ENCODE data around the gene PPP1CA.

DNA sequence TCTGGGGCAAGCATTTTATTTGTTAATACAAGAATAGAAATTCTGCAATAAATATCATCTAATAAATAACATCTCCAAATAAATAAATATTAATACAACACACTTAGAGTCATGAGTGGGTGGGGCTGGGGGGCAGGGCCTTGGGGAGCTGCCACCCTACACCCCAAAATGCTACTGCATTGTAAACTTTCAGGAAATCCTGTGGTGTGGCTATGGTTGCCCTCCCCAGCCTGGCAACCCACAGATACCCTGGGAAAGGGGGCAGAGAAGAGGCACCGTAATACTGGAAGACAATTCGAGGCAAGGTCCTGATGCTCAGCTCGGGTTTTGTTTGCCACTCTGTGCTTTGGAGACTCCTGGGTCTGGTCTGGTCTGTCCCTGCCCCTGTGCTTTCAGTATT is 37.5 kb downstream of the PPP1CA start:
- TF ChIP-seq, protein P1, sequence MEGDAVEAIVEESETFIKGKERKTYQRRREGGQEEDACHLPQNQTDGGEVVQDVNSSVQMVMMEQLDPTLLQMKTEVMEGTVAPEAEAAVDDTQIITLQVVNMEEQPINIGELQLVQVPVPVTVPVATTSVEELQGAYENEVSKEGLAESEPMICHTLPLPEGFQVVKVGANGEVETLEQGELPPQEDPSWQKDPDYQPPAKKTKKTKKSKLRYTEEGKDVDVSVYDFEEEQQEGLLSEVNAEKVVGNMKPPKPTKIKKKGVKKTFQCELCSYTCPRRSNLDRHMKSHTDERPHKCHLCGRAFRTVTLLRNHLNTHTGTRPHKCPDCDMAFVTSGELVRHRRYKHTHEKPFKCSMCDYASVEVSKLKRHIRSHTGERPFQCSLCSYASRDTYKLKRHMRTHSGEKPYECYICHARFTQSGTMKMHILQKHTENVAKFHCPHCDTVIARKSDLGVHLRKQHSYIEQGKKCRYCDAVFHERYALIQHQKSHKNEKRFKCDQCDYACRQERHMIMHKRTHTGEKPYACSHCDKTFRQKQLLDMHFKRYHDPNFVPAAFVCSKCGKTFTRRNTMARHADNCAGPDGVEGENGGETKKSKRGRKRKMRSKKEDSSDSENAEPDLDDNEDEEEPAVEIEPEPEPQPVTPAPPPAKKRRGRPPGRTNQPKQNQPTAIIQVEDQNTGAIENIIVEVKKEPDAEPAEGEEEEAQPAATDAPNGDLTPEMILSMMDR (IDR thresholded peaks at IDR 0.05; ENCODE audit: low read depth, low read length, missing input control) = no peak
- TF ChIP-seq JUND (IDR thresholded peaks at IDR 0.05) (no peak), SP1 (IDR thresholded peaks at IDR 0.05) (no peak), TAF1 (conservative IDR thresholded peaks at IDR 0.05) (no peak), YY1 (IDR thresholded peaks at IDR 0.05) (no peak), FOXA1 (IDR thresholded peaks at IDR 0.05) (no peak), GABPA (IDR thresholded peaks at IDR 0.05 in 1 of 2, conservative IDR thresholded peaks at IDR 0.05 in 1 of 2) (no peak), RAD21 (IDR thresholded peaks at IDR 0.05) (no peak)
- TF ChIP-seq, protein P2, sequence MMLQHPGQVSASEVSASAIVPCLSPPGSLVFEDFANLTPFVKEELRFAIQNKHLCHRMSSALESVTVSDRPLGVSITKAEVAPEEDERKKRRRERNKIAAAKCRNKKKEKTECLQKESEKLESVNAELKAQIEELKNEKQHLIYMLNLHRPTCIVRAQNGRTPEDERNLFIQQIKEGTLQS (IDR thresholded peaks at IDR 0.05) = no peak
- TF ChIP-seq, protein P3, sequence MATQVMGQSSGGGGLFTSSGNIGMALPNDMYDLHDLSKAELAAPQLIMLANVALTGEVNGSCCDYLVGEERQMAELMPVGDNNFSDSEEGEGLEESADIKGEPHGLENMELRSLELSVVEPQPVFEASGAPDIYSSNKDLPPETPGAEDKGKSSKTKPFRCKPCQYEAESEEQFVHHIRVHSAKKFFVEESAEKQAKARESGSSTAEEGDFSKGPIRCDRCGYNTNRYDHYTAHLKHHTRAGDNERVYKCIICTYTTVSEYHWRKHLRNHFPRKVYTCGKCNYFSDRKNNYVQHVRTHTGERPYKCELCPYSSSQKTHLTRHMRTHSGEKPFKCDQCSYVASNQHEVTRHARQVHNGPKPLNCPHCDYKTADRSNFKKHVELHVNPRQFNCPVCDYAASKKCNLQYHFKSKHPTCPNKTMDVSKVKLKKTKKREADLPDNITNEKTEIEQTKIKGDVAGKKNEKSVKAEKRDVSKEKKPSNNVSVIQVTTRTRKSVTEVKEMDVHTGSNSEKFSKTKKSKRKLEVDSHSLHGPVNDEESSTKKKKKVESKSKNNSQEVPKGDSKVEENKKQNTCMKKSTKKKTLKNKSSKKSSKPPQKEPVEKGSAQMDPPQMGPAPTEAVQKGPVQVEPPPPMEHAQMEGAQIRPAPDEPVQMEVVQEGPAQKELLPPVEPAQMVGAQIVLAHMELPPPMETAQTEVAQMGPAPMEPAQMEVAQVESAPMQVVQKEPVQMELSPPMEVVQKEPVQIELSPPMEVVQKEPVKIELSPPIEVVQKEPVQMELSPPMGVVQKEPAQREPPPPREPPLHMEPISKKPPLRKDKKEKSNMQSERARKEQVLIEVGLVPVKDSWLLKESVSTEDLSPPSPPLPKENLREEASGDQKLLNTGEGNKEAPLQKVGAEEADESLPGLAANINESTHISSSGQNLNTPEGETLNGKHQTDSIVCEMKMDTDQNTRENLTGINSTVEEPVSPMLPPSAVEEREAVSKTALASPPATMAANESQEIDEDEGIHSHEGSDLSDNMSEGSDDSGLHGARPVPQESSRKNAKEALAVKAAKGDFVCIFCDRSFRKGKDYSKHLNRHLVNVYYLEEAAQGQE (IDR thresholded peaks at IDR 0.05) = no peak
- TF ChIP-seq, protein P4, sequence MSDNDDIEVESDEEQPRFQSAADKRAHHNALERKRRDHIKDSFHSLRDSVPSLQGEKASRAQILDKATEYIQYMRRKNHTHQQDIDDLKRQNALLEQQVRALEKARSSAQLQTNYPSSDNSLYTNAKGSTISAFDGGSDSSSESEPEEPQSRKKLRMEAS (IDR thresholded peaks at IDR 0.05) = no peak

Measured in liver (tissue), 3 donors.